Dermis microvascular lymphatic vessel endothelial cell (primary cell): Measurements from ENCODE around the gene HYAL2. TPM values are rescaled to one million over a fixed set of nuclear protein-coding genes. Genes with fewer than 3 reads are reported as not detected.
"Not testable (repeated sequence)": the region's sequence is repeated elsewhere in the genome, so short reads cannot be mapped to it uniquely, and the experiment has no call there.

Experiments used
- DNase-seq, 2 donors: peaks; one replicate each; pipeline versions ENCODE4 v3.0.0 to v3.0.0-alpha.2; 2010; ENCODE audit warnings: low read depth in 2 of 2
- total RNA-seq: library from RNA; depleted of rRNA; stranded (reverse); fragments of >200 nt; gene quantifications from 2 replicates; pipeline ENCODE4 v1.2.1, GENCODE V29; 2014

The HYAL2 gene
- total RNA-seq, 1 donor from 2014 or later: 384 TPM

DNA sequence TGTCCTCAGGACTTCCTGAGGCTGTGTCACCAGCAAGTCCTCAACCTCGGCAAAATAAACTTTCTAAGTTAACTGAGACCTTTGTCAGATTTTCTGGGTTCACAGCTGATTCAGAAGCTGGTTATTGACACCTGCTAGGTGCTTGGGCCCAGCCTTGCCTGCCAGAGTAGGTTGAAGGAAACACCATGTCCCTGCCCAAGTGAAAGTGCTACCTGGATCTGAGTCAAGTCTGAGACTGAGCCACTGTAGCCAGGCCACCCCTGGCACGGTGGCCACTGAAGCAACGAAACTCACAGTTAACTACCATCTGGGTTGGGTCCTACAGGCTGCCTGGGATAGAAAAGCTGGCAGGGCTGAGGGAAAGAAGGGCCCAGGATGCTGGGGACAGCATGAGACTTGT is 8.2 kb downstream of the HYAL2 start:
- DNase-seq: no peak

DNA sequence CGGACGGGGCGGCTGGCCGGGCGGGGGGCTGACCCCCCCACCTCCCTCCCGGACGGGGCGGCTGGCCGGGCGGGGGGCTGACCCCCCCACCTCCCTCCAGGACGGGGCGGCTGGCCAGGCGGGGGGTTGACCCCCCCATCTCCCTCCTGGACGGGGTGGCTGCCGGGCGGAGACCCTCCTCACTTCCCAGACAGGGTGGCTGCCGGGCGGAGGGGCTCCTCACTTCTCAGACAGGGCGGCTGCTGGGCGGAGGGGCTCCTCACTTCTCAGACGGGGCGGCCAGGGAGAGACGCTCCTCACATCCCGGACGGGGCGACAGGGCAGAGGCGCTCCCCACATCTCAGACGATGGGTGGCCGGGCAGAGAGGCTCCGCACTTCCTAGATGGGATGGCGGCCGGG is 10.5 kb downstream of the HYAL2 start:
- not testable (repeated sequence) for DNase-seq

DNA sequence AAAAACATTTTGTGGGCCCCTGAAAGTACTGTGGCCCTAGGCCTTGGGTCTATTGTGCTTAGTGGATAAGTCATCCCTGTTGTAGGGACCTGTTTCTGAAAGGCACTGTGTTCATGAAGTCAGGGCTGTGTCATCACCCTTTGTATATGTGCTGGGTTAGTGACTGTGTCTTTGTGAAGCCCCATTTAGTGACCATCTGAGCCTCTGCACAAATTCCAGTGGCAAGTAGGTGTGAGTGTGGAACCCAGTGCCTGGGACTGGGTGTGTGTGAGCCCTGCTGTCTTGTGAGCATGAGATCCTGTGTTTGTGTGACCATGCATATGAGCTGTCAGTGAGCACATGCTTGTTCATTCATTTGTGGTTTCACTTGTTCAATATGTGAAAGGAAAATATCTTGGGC is 17.9 kb downstream of the HYAL2 start:
- DNase-seq: no peak

DNA sequence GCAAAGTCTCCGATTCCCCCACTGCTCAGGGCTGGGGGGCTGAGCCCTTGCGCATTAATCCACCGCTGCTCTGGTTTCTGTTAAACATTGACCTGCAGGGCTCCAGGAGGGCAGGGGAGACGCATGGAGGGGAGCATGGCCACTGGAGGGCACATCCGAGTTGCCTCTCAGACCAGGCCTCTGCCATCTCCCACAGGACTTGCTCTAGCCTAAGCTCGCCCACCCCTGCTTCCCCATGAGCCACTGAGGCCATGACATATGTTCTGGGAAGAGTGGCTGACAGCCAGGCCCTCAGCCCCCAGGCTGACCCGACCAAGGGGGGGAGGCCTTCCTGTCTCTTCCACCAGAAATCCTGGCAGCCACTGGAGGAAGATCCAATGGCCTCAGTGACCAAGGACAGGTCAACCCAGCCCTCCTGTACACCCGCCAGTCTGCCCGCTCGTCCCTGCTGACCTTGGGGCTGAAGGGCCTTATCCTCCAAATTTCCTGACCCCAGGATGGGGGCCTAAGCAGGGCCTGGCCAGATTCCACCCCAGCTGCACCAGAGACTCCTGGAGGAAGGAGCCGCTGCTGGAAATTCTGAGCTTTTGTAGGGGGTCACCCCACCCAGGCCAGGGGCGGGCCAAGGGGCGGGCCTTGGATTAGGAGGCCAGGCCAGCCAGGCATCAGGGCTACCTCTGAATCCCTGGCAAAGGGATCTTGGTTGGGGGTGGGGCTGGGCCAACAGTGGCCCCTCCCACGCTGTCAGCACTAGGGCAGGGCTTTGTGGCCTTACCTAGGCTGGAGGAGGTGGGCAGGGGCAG is 19.3 kb downstream of the HYAL2 start, which contains the start of gene HYAL1:
Gene HYAL1 (minus strand): TSS at position 562 of the 803 bp plus-strand sequence. CDS start 618 bp downstream, outside the sequence.
- peak; percentile 52 to 63 for DNase-seq

DNA sequence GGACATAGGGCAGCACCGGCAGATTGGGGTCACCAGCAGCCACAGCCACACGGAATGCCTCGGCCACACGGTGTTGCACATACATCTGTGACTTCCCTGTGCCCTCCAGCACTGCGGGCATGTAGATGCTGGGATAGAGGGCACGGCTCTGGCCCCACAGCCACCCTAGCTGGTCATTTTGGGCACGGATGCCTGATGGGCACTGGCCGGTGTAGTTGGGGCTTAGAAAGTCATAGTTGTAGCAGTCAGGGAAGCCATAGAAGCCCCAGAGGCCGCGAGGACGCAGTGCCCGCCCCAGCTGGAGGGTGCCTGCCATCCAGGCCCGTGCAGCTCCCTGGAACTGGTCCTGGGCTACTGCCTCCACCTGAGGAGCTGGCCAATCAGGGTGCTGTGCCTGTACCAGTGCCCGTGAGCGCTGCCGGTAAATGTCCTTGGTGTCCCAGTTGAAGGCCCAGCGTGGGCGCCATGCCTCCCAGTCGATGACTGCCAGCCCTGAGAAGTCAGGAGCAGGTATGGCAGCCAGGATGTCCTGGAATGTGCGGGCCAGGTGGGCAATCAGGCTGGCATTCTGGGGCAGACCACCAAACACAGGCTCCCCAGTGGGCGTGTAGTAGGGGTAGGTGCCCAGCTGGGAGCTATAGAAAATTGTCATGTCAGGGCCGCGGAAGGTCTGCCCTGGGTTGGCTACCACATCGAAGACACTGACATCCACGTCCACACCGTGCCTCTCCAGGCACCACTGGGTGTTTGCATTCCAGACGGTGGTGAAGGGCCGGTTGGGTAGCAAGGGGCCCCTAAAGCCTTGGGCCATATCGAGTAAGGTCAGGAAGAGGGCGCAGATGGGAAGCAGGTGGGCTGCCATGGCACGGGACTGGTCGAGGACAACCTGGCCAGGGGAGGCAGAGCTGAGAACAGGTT is 20.2 kb downstream of the HYAL2 start:
- no peak for DNase-seq

DNA sequence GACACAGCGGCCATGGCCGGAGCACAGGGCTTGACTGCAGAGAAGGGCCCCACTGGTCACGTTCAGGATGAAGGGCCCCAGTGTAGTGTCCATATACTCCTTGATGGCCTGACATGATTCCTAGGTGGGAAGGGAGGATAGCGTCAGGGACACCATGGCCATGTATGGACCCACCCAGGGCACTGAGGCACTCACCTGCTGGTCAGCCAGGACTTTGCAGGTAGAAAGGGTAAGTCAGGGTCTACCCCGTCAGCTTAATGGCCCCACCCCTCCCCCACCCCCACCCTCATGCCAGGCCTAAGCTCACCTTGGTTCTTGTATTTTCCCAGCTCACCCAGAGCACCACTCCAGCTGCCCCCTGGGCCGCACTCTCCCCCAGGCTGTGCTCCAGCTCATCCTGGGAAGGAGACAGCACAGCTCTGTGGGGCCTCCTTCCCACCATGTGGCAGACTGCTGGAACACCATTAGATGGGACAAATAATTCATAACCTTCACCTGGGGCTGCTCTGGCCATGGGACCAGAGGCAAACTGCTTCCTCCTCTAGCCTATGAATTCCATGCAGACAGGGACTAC is 21.8 kb downstream of the HYAL2 start:
- no peak for DNase-seq

DNA sequence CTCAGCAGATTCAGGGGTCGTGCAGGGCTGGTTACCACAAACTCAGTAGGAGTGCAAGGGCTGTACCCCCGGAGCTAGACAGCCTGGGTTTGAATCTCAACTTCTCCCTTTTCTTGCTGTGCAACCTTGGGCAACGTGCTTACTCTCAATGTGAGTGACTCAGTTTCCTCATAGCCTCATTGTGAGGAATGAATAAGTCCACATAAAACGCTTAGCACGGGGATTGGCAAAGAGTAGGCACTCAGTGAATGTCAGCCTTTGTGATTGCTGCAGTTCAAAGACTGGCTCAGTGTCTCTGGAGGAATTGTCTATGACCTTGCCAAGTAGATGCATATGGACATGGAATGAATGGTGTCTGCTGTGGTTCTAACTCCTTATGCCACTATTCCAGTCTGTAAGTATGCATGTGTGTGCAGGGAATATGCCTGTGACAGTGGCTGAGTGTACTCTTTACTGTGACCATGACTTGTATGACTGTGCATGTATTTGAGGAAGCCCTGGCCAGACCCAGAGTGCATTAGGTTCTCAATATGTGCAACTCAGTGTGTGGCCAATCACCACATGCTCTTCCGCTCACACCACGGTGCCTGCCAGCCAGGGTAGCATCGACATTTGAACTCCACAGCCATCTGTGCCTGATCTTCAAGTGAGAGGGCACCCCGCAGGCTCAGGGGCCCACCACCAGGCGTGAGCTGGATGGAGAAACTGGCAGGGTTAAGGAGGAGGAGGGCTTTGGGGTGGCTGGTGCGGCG is 22.4 kb downstream of the HYAL2 start:
- DNase-seq: peak in 1 of 2 donors; percentile 69

DNA sequence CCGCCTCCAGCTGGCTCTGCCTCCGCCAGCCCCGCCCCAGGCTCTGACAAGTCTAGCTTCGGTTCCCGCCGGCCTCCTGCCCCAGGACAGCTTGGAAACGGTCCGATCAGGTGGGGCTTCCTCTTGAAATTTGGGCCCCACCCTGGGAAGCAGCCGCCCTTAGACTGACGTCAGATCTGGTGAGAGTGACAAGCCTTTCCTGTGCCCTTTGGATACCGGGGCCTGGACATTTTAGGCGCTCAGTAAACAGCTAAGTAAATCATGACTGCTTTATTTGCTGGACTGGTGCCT is 23.0 kb downstream of the HYAL2 start:
- DNase-seq: no peak

DNA sequence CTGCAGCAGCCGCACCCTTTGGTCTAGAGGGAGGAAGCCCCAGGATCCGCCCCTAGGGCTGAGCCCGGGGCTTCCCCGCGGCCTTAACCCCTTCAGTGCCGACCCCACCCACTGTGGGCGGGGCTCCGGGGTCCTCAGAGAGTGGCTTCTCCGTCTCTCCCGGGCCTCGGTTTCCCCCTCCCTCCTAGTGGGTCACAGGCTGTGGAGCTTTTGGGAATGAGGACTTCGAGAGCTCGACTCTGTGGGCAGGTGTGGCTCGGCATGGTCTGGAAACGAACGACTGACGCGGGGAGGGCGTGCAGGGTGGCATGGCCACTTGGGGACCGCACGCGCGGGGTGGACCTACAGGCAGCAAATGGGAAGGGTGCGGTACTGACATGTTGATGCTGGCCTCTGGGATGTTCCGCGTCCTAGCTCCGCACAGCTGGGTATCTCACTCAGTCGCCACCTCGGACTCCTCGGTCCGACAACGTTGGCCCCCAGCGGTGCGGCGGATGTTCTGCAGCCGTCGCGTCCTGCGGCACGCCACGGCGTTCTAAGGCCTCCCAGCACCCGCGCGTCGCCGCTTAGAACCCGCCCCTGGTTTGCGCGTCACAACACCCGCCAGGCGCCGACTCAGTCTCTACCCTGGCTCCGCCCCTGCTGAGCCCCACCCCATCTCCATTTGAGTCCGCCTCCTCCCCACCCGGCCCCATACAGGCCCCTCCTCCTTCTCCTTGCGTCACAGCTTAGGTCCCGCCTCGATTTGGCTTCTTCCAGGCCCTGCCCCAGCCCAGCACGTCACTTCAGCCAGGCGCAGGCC is 23.5 kb downstream of the HYAL2 start, which contains the start of the genes HYAL3 and NAA80:
Gene HYAL3 (minus strand): TSS at position 570 of the 802 bp plus-strand sequence. CDS start 3,803 bp downstream, outside the sequence.
Gene NAA80 (minus strand): TSS at position 570 of the 802 bp plus-strand sequence. CDS start 1,942 bp downstream, outside the sequence.
- peak; percentile 99 to 100 for DNase-seq

DNA sequence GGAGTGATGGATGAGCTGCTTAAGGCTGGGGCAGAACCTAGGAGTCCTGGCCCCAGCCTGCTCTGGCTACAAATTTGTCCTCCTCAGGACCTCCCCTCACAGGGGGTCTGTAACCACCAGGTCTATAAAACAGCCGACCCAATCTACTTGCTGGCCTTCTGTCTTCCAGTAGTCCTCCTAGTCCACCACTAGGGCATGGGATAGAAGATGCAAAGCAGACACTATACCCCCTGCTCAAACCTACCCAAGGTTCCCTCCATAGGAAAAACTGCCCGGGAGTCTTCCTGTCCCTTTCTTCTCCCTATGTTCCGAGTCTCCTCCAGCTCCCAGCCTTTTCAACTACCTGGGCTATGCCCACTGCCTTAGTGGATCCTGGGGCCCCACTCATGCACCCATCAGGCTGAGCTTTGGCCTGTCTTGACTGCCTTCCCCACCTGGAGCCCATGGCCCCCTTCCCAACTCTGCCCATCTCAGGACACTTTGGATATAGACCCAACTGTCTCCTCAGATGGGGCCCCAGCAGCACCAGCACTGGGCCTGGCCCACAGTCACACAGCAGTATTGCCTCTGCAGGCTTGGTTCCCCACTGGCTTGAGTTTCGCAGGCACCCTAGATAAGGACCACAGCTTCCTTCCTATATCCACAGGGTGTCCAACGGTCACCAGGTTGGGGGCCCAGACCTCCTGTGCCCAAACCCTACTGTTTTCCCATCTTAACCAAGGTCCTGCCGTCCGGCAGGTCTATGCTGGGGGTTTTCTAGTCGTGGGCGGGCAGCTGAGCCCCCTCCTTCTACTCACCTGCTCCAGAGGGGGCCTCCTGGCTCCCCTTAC is 24.4 kb downstream of the HYAL2 start:
- no peak for DNase-seq

DNA sequence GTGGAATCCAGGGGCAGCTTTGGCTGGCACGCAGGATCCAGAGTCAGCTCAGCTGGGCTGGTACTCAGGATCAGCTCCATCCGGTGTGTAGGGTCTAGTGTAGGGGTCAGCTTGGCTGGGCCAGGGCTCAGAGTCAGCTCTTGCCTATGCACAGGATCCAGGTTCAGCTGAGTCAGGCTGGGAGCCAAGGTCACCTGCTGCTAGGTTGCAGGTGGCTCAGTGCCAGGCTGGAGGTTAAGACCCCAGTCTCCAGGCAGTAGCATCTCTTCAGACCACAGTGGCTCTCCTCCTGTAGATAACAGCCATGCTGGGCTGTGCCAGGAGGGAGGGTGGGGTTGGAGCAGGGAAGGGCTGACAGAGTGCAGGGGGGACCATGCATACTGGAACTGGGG is 25.2 kb downstream of the HYAL2 start:
- no peak for DNase-seq

DNA sequence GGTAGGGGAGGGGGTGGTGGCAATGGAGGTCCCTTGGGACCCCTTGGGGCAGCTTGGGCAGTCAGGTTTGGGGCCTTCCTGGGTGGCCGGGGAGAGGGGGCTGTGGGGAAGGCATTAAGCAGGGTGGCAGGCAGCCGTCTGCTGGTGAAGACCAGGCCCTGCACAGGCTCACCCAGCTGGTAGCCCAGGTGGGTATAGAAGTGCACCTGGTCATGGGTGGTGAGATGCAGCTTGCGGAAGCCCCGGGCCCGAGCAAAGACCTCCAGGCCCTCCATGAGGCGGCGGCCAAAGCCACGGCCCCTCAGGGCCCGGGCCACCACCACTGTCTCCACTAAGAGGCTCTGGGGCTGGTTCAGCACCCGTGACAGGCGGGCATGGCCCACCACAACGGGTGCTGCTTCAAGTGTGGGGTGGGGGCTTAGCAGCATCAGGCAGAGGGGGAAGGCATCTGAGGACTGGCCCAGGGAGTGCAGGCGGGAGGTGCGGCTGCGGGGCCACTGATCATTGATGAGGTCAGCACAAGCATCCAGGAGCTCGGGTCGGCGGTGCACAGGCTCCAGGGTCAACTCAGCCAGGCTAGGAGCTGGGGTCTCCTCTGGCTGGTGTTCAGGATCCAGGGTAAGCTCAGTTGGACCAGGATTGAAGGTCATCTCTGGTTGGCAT is 25.7 kb downstream of the HYAL2 start:
- no peak for DNase-seq

DNA sequence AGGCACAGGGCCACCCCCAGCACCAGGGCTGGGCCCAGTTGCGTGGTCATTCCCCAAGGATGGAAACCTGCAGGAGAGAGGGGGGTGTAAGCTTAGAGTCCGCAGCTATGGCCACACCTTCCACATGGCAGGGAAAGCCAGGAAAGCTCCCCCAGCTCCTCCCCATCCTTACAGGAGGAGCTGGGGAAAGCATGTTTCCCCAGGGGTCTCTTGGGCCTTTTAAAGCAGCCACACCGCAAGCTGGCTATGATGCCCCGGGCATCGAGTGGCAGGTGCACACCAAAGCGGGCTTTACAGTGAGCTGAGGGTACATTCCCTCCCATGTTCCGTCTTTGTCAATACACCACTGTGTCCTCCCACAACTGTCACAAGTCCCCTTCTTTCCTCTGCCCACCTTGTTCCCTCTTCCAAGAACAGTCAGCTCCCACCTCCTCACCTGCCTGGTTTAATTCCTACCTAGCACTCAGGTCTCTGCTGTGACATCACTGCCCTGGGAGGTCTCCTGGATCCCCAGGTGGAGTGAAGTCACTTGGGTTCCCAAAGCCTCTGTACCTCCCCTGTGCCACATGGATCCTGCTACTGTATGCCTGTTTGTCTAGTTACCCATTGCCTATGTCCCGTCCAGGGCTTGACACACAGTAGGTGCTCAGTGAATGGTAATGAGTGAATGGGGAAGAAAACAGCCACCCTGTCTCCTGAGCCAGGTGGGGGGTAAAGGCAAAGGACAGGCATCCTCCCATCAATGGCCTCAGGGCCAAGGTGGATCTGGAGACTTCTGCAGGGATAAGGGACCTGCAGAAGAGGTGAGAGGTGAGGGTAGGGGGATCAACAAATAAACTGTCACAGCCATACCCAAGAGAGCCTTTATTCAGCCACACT is 26.8 kb downstream of the HYAL2 start:
- no peak for DNase-seq

DNA sequence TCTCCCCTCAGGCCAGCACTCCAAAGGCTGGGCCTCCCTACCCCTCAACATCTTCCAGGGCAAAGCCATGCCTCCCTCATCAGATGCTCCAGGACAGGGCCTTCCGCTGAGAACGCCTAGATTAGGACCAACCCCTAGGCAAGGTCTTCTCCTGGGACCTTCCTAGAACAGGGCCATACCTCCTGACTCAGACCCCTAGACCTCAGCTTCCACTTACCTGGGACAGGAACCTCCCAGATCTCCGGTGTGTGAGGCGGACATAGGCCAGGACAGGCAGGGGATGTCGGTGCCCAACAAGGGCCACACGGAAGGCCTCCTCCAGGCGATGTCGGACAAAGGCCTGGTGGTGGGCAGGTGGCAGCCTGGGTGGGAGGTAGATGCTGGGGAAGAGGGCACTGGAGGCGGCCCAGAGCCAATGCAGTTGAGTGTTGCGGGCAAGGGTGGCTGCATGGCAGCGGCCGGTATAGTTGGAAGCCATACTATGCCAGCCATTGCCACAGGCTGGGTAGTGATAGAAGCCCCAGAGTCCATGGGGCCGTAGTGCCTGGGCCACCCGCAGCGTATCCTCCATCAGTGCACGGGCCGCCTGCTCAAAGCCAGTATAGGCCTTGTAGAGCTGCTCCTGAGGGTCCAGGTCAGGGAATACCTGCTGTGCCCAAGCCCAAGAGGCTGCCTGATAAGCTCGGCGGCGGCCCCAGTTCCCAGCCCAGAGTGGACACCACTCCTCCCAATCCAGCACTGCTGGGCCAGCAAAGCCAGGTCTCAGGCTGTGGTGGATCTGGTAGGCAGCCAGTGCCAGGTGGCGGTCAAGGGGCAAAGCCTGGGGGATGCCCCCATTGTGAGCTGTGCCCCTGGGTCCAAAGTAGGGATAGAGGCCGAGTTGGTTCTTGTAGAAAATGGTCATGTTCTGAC is 27.8 kb downstream of the HYAL2 start:
- DNase-seq: no peak

DNA sequence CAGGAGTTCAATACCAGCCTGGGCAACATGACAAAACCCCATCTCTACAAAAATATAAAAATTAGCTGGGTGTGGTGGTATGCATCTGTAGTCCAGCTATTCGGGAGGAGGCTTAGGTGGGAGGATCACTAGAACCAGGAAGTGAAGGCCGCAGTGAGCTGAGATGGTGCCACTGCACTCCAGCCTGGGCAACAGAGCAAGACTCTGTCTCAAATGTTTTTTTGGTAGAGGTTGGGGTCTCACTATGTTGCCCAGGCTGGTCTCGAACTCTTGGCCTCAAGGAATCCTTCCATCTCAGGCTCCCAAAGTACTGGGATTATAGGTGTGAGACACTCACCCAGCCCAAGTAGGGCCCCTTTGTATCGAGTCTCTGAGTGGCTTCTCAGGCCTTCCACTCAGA is 28.5 kb downstream of the HYAL2 start:
- DNase-seq: no peak

DNA sequence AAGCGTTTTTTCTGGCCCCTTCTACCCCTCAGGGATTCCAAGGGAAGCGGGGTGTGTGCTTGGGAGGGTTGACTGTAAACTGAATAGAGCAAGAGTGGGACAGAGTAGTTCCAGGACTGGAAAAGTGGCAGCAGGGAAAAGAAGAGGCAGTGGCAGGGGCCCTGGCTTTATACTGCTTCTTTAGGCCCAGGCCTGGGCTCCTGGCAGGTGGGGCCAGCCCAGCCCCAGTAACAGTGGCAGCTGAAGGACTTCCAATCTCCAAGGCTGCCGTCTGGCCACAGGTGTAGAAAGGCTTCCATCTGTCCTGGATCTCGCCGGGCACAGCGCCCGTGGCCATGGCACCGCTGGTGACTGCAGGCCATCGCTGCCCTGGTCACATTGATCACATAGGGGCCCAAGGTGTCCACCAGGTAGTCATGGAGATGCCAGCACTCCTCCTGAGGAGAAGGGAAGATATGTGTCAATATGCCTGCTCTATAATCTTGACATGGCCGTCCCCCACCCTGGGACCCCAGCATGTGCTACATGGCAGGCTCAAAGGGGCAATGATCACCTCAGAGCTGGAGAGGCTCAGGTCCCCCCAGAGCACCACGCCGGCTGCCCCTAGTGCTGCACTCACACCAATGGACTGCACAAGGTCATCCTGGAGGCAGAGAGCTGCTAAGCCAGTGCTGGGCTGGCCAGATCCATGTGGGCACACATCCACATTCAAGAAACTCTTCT is 29.3 kb downstream of the HYAL2 start:
- DNase-seq: no peak
